Stimulated activated CD8-positive, alpha-beta memory T cell treated with anti-CD3 and anti-CD28 coated beads, Interleukin-7, amount 100 ng/mL, for 24 hours (primary cell): ENCODE results near the gene LINC01488.

Source experiments
- DNase-seq: peaks from one replicate; pipeline ENCODE4 v3.0.0-alpha.2; 2020; ENCODE audit warnings: low read depth

LINC01488 gene

GRCh38 chr11:69493931-69494821 lies 12.7 kb downstream of the LINC01488 start:
- DNase-seq = no peak

GRCh38 chr11:69494851-69495250 lies 13.4 kb downstream of the LINC01488 start:
- no peak for DNase-seq

- DNase-seq = no peak
Observed at GRCh38 chr11:69495441-69496201, 14.2 kb downstream of the LINC01488 start.

DNA sequence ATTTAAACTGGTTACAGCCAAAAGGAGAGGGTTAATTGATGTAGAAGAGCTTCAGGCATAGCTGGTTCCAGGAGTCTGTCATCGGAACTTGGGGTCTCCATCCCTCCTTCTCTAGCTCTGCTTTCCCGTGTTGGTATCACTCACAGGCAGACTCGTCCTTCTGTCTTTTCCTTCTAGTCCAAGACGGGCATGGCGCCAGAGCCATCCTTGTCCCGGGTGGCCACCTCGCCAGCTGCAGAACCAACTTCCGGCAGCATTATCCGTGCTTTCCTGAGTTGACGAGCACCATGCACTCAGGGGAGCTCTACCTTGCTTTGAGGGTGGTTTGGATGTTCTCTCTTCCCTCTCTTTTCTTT lies 14.7 kb downstream of the LINC01488 start:
- DNase-seq = no peak

- DNase-seq = no peak
Observed at GRCh38 chr11:69496631-69497220, 15.3 kb downstream of the LINC01488 start.

DNA sequence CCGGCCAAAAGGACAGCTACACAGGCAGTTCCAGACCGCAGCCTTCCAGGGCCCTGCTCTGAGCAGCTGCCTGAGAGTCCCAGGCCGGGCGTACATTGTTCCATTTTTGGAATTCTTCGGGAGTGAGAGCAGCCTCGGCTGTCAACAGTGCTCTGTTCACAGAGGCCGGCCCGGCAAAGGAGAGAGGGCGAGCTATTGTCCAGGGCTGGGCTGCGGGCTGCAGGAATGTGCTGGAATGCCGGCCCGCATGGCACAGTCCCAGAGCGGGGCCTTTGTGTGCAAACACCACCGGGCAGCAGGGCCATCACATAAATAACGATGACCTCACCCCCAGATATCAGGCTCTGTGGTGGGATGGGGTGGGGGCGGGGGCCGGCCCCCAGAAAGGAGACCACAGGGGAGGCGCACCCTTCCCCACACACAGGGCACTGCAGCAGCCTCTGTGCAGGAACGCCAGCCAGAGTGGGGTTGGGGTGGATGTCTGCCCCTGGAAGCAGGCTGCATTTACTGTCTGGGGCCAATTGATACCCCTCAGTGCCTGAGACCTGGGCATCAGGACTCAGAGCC lies 15.8 kb downstream of the LINC01488 start:
- DNase-seq = no peak

- DNase-seq = no peak
Observed at GRCh38 chr11:69498614-69499175, 17.2 kb downstream of the LINC01488 start.

GRCh38 chr11:69499186-69499917 lies 17.9 kb downstream of the LINC01488 start:
- DNase-seq = no peak

DNA sequence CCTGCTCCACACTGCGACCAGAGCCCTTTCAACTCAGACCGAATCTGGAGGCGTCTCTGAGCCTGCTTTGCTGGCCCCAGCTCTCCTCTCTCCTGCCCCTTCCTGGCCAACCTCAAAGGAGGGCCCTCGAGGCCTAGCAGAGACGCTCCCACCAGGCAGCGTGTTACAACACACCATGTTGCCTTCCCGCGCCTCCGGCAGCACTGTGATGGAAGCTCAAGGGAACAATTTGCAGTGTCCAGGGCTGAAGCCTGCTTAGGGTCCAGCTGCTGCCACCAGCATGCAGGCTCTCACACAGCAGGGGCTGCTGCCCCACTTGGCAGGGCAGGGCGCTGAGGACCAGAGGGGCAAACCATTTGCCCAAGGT lies 18.4 kb downstream of the LINC01488 start:
- no peak for DNase-seq

DNA sequence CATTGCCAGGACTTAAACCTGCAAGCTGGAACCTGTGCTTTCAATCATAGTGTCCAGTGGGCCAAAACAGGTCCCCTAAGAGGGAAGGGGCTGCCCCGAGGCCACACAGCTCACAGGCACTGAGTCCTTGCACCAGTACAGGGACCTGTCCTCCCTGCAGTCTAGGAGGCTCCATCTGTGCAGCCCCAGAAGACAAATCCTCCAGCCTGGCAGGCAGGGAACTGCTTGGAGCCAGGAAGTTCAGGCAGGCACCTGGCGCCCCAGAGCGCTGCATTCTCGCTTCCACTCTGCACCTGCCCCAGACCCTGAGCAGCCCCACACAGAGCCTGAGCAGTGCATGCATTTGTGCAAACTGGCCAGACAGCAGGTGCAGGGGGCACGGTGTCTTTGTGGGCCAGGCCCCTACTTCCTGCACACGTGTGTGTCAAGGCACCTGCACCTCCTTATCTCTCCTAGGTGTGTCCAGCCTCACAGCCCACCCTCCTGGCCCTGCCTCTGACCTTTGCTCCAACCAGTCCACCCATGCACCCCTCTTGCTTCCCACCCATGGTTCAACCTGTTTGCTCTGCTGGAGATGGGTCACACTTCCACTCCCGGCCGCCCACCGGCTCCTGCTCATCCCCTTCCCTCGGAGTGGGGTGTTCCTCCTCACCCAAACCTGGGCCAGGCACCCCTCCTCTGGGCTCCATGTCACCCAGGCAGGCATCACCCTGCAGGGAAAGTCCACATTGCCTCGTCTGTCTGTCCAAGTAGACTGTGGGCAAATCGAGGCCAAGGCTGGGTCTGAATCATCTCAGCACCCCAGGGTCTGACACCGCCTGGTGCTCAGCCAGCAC lies 19.0 kb downstream of the LINC01488 start:
- DNase-seq = no peak

DNA sequence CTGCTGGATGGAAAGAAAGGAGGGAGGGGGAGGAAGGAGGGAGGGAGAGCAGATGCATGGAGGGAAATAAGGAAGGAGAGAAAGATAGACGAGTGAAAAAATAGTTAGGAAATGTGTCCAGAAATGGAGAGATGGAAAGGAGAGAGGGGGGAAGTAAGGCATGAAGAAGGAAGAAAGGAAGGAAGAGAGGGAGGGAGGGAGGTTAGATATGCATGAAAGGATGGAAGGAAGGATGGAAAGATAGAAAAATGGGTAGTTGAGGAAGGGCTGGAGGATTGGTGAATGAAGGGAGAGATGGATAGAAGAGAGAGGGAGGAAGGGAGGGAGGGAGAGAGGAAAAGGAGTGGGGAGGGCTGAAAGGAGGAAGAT lies 19.6 kb downstream of the LINC01488 start:
- no peak for DNase-seq

GRCh38 chr11:69501891-69502860 lies 20.7 kb downstream of the LINC01488 start:
- no peak for DNase-seq

- no peak for DNase-seq
Observed at GRCh38 chr11:69504127-69504526, 22.7 kb downstream of the LINC01488 start.

DNA sequence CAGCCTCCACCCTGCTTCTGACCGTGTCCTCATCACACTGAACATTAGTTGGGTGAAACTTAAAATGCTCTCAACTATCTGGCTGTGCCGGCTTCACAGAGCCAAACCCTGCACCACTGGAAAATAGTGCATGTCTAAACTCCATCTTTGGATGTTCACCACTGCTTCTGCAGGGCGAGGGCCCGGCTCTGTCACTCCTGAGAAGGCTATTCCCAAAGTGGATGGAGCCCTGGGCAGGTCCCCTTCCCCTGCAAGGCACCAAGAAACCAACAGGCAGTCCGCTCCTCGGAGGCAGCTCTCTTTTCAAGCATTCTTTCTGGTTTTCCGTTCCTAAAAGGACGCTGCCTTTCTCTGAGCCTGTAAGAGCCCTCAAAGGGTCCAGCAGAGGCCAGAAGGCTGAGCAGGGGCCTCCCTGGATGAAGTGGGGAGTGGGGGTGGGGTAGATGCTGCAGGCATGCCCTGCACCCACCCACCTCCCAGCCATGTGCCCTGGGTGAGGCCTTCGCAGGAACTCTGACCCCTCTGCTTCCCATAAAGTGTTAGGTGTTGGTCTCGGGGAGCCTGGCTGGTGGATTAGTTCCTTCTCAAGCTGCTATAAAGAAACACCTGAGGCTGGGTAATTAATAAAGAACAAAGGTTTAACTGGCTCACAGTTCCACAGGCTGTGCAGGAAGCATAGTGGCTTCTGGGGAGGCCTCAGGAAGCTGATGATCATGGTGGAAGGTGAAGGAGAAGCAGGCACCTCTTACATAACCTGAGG lies 23.3 kb downstream of the LINC01488 start:
- no peak for DNase-seq

DNA sequence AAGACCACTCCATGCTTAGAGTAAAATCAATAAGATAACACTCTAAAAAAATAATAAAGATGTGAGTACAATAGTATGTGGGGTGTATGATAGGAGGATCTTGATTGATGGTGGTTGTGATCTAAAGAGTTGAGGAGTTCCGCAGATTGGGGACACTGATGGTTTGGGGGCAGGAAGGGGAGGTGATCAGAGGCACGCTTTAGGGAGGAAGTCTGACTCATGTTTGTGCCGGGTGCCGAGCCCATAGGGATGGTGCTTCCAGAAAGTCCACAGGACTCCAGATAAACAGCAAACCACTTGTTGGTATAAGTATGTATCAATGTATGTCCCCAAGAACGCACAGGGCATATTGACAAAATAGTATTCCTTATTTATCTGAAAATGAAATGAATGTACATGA lies 27.5 kb downstream of the LINC01488 start:
- no peak for DNase-seq

DNA sequence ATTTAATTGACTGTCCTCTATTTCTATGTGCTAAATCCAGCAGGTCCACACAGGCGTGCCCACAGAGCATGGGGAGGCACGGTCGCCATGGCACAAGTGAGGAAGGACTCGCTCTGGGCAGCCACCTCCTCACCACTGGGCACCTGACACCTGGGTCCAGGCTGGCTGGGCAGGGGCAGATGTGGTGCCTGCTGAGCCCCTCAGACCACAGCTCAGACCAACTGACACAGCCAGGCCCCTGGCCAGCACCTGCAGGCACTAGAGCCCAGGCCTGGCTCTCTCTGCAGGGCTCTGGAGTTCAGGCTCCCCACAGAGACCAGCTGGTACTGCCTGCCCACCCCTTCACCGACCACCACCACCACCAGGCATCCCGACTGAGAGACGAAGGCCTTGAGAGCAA lies 27.9 kb downstream of the LINC01488 start:
- DNase-seq = no peak

DNA sequence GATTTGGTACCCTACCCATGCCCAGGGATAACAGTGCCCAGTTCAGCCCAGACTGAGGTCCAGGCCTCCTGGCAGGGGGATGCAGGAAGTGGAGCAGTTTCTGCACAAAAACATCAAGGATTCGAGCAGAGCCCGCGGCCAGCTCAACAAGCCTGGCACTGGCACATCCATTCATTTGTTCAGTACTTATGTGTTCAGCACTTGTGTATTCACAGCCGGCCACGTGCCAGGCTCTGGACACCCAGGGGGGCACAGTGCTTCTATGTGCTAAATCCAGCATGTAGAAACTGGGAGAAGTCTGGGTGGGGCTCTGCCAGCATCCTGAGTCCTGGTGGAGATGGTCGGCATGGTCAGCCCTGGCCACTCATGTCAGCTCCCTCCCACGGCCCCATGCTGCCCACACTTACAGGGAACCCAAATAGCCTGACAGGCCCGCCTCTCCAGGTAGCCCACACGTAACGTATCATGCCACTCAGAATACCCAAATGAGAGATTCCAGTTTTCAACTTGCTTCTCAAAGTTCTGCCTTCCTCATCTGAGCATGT lies 28.5 kb downstream of the LINC01488 start:
- no peak for DNase-seq
